ENCODE data around the gene NIM1K.
"Not testable (repeated sequence)": the region's sequence is repeated elsewhere in the genome, so short reads cannot be mapped to it uniquely, and the experiment has no call there.

NIM1K gene

GRCh38 chr5:43256261-43256966 is 64.4 kb downstream of the NIM1K start:
- TF ChIP-seq CTCF (IDR thresholded peaks at IDR 0.05; ENCODE audit: low read depth, low read length): no peak
- Histone ChIP-seq H3K9me3 (ENCODE audit: severe bottlenecking) (no peaks in the 10 kb centered on the region), H3K36me3 (no peaks in the 10 kb centered on the region), H3K4me3 (ENCODE audit: low read depth, low read length) (no peak overlapping the region), H3K27me3 (ENCODE audit: insufficient read depth, low read depth, severe bottlenecking) (no peaks in the 10 kb centered on the region), H3K27ac (no peak overlapping the region)
- DNase-seq: no peak

- H3K9me3 ChIP-seq (ENCODE audit: severe bottlenecking): peaks cover 4% of the 10 kb centered on the region
- H3K27me3 ChIP-seq (ENCODE audit: insufficient read depth, low read depth, severe bottlenecking): no peaks in the 10 kb centered on the region
- no peaks in the 10 kb centered on the region for H3K36me3 ChIP-seq
- TF ChIP-seq CTCF (IDR thresholded peaks at IDR 0.05; ENCODE audit: low read depth, low read length): no peak
- DNase-seq: no peak
- H3K4me3 ChIP-seq (ENCODE audit: low read depth, low read length): no peak overlapping the region
- no peak overlapping the region for H3K27ac ChIP-seq
Observed at GRCh38 chr5:43258116-43258515, 66.1 kb downstream of the NIM1K start.

GRCh38 chr5:43262269-43262668 is 70.2 kb downstream of the NIM1K start:
- not testable (repeated sequence) for H3K4me3 ChIP-seq (ENCODE audit: low read depth, low read length); H3K27me3 ChIP-seq (ENCODE audit: insufficient read depth, low read depth, severe bottlenecking); H3K27ac ChIP-seq; H3K9me3 ChIP-seq (ENCODE audit: severe bottlenecking); H3K36me3 ChIP-seq; DNase-seq

- Histone ChIP-seq H3K9me3 (ENCODE audit: severe bottlenecking) (no peaks in the 10 kb centered on the region), H3K36me3 (no peaks in the 10 kb centered on the region), H3K27me3 (ENCODE audit: insufficient read depth, low read depth, severe bottlenecking) (peaks cover 12% of the 10 kb centered on the region), H3K27ac (no peak overlapping the region), H3K4me3 (ENCODE audit: low read depth, low read length) (no peak overlapping the region)
- TF ChIP-seq CTCF (IDR thresholded peaks at IDR 0.05; ENCODE audit: low read depth, low read length): no peak
- no peak for DNase-seq
Observed at GRCh38 chr5:43268188-43268820, 76.3 kb downstream of the NIM1K start.

- DNase-seq: no peak
- H3K9me3 ChIP-seq (ENCODE audit: severe bottlenecking): no peaks in the 10 kb centered on the region
- H3K4me3 ChIP-seq (ENCODE audit: low read depth, low read length): no peak overlapping the region
- H3K36me3 ChIP-seq: no peaks in the 10 kb centered on the region
- H3K27me3 ChIP-seq (ENCODE audit: insufficient read depth, low read depth, severe bottlenecking): peaks cover 15% of the 10 kb centered on the region
- TF ChIP-seq CTCF (IDR thresholded peaks at IDR 0.05; ENCODE audit: low read depth, low read length): no peak
- H3K27ac ChIP-seq: no peak overlapping the region
Observed at GRCh38 chr5:43270645-43271044, 78.6 kb downstream of the NIM1K start.

GRCh38 chr5:43273552-43273951 is 81.5 kb downstream of the NIM1K start:
- Histone ChIP-seq H3K36me3 (no peaks in the 10 kb centered on the region), H3K4me3 (ENCODE audit: low read depth, low read length) (no peak overlapping the region), H3K27ac (no peak overlapping the region), H3K27me3 (ENCODE audit: insufficient read depth, low read depth, severe bottlenecking) (peaks cover 13% of the 10 kb centered on the region), H3K9me3 (ENCODE audit: severe bottlenecking) (no peaks in the 10 kb centered on the region)
- DNase-seq: no peak
- no peak for TF ChIP-seq CTCF (IDR thresholded peaks at IDR 0.05; ENCODE audit: low read depth, low read length)

All from WERI-Rb-1 (cell line).